ENCODE results near the gene FITM1. TPM values are rescaled to one million over a fixed set of nuclear protein-coding genes. Genes with fewer than 3 reads are reported as not detected.

The FITM1 gene
- polyA plus RNA-seq, 1 of the 3 experiments (the other 2 are of a cell fraction) = 0.12 TPM

GRCh38 chr14:24080888-24081738 lies 49.3 kb upstream of the FITM1 start:
- Histone ChIP-seq H3K27ac (ENCODE audit: low read depth in 2 of 2, low read length in 1 of 2) (peak overlapping the region in 1 of 2 experiments; percentile 73; a peak in 2 of 4 replicates), H3K4me3 (ENCODE audit: low read depth in 2 of 2, low read length in 1 of 2) (peak overlapping the region; percentile 57 to 59), H3K79me2 (ENCODE audit: insufficient read depth) (no peaks in the 10 kb centered on the region), H3K9ac (0 out of 2 replicates have a peak overlapping the region, but pooled peaks have one; percentile 28), H3K27me3 (ENCODE audit: insufficient read depth) (peaks cover 5% of the 10 kb centered on the region; the same call in 1 of the 2 replicates), H3F3A (replicated peaks; ENCODE audit: insufficient read depth) (no peaks in the 10 kb centered on the region), H3K36me3 (replicated peaks in 1 of 2; ENCODE audit: control insufficient read depth in 1 of 2, insufficient read depth in 2 of 2, low read length in 1 of 2) (no peaks in the 10 kb centered on the region), H3K4me2 (peak overlapping the region; percentile 85), H3K4me1 (ENCODE audit: control insufficient read depth in 1 of 2, insufficient read depth in 2 of 2, low read depth in 1 of 2, low read length in 1 of 2) (peaks cover 0 to 30% of the 10 kb centered on the region in 2 experiments; a peak in 1 of 4 replicates), H2AFZ (ENCODE audit: low read depth) (peak overlapping the region; percentile 87; the same call in 1 of the 2 replicates), H3K9me3 (no peaks in the 10 kb centered on the region), H4K20me1 (ENCODE audit: insufficient read depth) (no peaks in the 10 kb centered on the region), H3K9me2 (no peaks in the 10 kb centered on the region)
- POLR2A ChIA-PET = interaction anchor here (0.8 to 4.5 kb wide), 12 partner anchors 9 to 65 kb away, joined by 3 to 46 read pairs (median 6); partner anchors contain the start of genes CARMIL3, DCAF11, EMC9 and NRL
- peak; percentile 85 for DNase-seq
- CTCF ChIA-PET = interaction anchor here (0.7 to 42.8 kb wide), 14 partner anchors 10 to 492 kb away, joined by 3 to 1159 read pairs (median 4); partner anchors contain the start of genes CARMIL3, CPNE6, DCAF11 and IRF9
- WGBS (ENCODE audit: low lambda C conversion rate) = 2% methylated on average over 9 of the region's 74 CpGs
- TF ChIP-seq NFIC (IDR thresholded peaks at IDR 0.05; ENCODE audit: borderline replicate concordance) (no peak), RCOR1 (IDR thresholded peaks at IDR 0.05; ENCODE audit: low read length) (no peak), RAD21 (IDR thresholded peaks at IDR 0.05; ENCODE audit: low read length) (no peak), USF1 (IDR thresholded peaks at IDR 0.05; ENCODE audit: borderline replicate concordance, low read depth) (no peak), CTCF (IDR thresholded peaks at IDR 0.05) (no peak), REST (IDR thresholded peaks at IDR 0.05; ENCODE audit: low read depth, low read length) (no peak), TCF12 (IDR thresholded peaks at IDR 0.05) (no peak)

All from SK-N-SH (cell line).